Gastroesophageal sphincter (tissue), 3 donors: ENCODE measurements around the gene CCDC170.

ENCODE experiments used
- CTCF ChIP-seq, 4 experiments: fragments of 200-600 bp in 2 of 4; fragments of 450-650 bp in 2 of 4; sonication (generic) in 1 of 4; IDR thresholded peaks; one replicate each; pipeline ENCODE4 v1.5.1; 2017 to 2019; ENCODE audit warnings: antibody characterized with exemption in 4 of 4, mild to moderate bottlenecking in 2 of 4, moderate library complexity in 2 of 4
- EP300 ChIP-seq: sonication (generic); formaldehyde crosslinking; IDR thresholded peaks from one replicate; pipeline ENCODE4 v1.6.1; 2017; ENCODE audit warnings: antibody characterized with exemption, mild to moderate bottlenecking
- POLR2A ChIP-seq, 2 donors: fragments of 450-650 bp; IDR thresholded peaks; one replicate each; pipeline ENCODE4 v1.6.1; 2017; ENCODE audit warnings: antibody characterized with exemption in 2 of 2, mild to moderate bottlenecking in 2 of 2, moderate library complexity in 1 of 2
- POLR2AphosphoS5 ChIP-seq: sonication (generic); formaldehyde crosslinking; IDR thresholded peaks from one replicate; pipeline ENCODE4 v1.6.1; 2017; ENCODE audit warnings: antibody characterized with exemption

GRCh38 chr6:151498327-151498726, 4.5 kb downstream of the CCDC170 start:
- no peak for TF ChIP-seq POLR2A (IDR thresholded peaks at IDR 0.05)
- TF ChIP-seq EP300 = no peak
- no peak for TF ChIP-seq CTCF (IDR thresholded peaks at IDR 0.05)
- no peak for TF ChIP-seq POLR2AphosphoS5
